ENCODE measurements around the gene SBSN. TPM values are rescaled to one million over a fixed set of nuclear protein-coding genes. Genes with fewer than 3 reads are reported as not detected.

SBSN gene
- total RNA-seq, 1 experiment from 2014 or later: not detected

GRCh38 chr19:35509861-35510625, 18.1 kb downstream of the SBSN start:
- DNase-seq (ENCODE audit: extremely low read depth, low read depth): peak; percentile 48

- no peak for DNase-seq (ENCODE audit: extremely low read depth, low read depth)
Observed at GRCh38 chr19:35509018-35509652, 19.0 kb downstream of the SBSN start.

- DNase-seq (ENCODE audit: extremely low read depth, low read depth): no peak
Observed at GRCh38 chr19:35508129-35508528, 20.0 kb downstream of the SBSN start.

GRCh38 chr19:35507561-35507960, 20.6 kb downstream of the SBSN start:
- DNase-seq (ENCODE audit: extremely low read depth, low read depth): no peak

GRCh38 chr19:35506011-35506410, 22.1 kb downstream of the SBSN start:
- DNase-seq (ENCODE audit: extremely low read depth, low read depth): no peak

GRCh38 chr19:35502751-35503150, 25.4 kb downstream of the SBSN start:
- no peak for DNase-seq (ENCODE audit: extremely low read depth, low read depth)

- no peak for DNase-seq (ENCODE audit: extremely low read depth, low read depth)
Observed at GRCh38 chr19:35501684-35502083, 26.4 kb downstream of the SBSN start.

GRCh38 chr19:35500611-35501010, 27.5 kb downstream of the SBSN start:
- DNase-seq (ENCODE audit: extremely low read depth, low read depth): no peak

- DNase-seq (ENCODE audit: extremely low read depth, low read depth): no peak
Observed at GRCh38 chr19:35498984-35499527, 29.1 kb downstream of the SBSN start.

GRCh38 chr19:35498220-35498619, 29.9 kb downstream of the SBSN start:
- no peak for DNase-seq (ENCODE audit: extremely low read depth, low read depth)

- no peak for DNase-seq (ENCODE audit: extremely low read depth, low read depth)
Observed at GRCh38 chr19:35497406-35497805, 30.7 kb downstream of the SBSN start.

- DNase-seq (ENCODE audit: extremely low read depth, low read depth): peak; percentile 50
Observed at GRCh38 chr19:35495107-35496064, 32.7 kb downstream of the SBSN start.

GRCh38 chr19:35493971-35494370, 34.1 kb downstream of the SBSN start:
- DNase-seq (ENCODE audit: extremely low read depth, low read depth): no peak

- DNase-seq (ENCODE audit: extremely low read depth, low read depth): no peak
Observed at GRCh38 chr19:35491836-35492360, 36.2 kb downstream of the SBSN start.

- no peak for DNase-seq (ENCODE audit: extremely low read depth, low read depth)
Observed at GRCh38 chr19:35490364-35490763, 37.7 kb downstream of the SBSN start, which contains the start of gene KRTDAP. KRTDAP (minus strand) TSS chr19:35490464; CDS start chr19:35490442, 22 bp downstream.

GRCh38 chr19:35488677-35489076, 39.4 kb downstream of the SBSN start:
- no peak for DNase-seq (ENCODE audit: extremely low read depth, low read depth)

- DNase-seq (ENCODE audit: extremely low read depth, low read depth): no peak
Observed at GRCh38 chr19:35487656-35488182, 40.4 kb downstream of the SBSN start.

- no peak for DNase-seq (ENCODE audit: extremely low read depth, low read depth)
Observed at GRCh38 chr19:35486268-35486708, 41.8 kb downstream of the SBSN start.

GRCh38 chr19:35484252-35485036, 43.7 kb downstream of the SBSN start:
- no peak for DNase-seq (ENCODE audit: extremely low read depth, low read depth)
